SK-N-SH (cell line): ENCODE measurements around the gene EXOC4. TPM values are rescaled to one million over a fixed set of nuclear protein-coding genes. Genes with fewer than 3 reads are reported as not detected.
A peak's percentile ranks its signal among the peaks of the same experiment; 100 is the strongest.

Experiments
- CTCF ChIA-PET: fragments of 300-600, 350-600 bp; formaldehyde crosslinking; extraction: SDS; loops from one replicate; lab custom pipeline; 2021; lab: Yijun Ruan, JAX
- POLR2A ChIA-PET: fragments of 350-600 bp; sonication (Branson Sonifier 250); formaldehyde crosslinking; extraction: SDS; loops from one replicate; lab custom pipeline; 2020; ENCODE audit warnings: antibody characterized with exemption, inconsistent platforms; lab: Yijun Ruan, JAX
- DNase-seq: peaks from one replicate; pipeline ENCODE4 v3.0.0; 2012
- H2AFZ ChIP-seq: fragments of 200-600 bp; sonication (generic); 2 replicates; pipeline ENCODE4 v1.8.1; 2016; ENCODE audit warnings: antibody characterized with exemption, mild to moderate bottlenecking, low read depth
- H3F3A ChIP-seq: fragments of 200-600 bp; sonication (generic); replicated peaks from 2 replicates; pipeline ENCODE3; 2016; ENCODE audit warnings: antibody characterized with exemption, mild to moderate bottlenecking; ENCODE audit not compliant: insufficient read depth
- H3K27ac ChIP-seq, 2 experiments: fragments of 200-500 bp in 1 of 2; fragments of 200-600 bp in 1 of 2; sonication (Bioruptor generic) in 1 of 2; sonication (generic), shearing (Covaris generic) in 1 of 2; 2 replicates each; pipeline versions ENCODE4 v1.5.1 to v1.6.1; 2014 to 2016; ENCODE audit warnings: low read depth in 2 of 2, inconsistent platforms in 1 of 2, low read length in 1 of 2, mild to moderate bottlenecking in 1 of 2, mixed read lengths in 1 of 2
- H3K27me3 ChIP-seq: fragments of 200-600 bp; sonication (generic), shearing (Covaris generic); 2 replicates; pipeline ENCODE4 v1.6.1; 2016; ENCODE audit warnings: mixed run types; ENCODE audit not compliant: insufficient read depth
- H3K36me3 ChIP-seq, 2 experiments: fragments of 200-500 bp in 1 of 2; fragments of 200-600 bp in 1 of 2; sonication (Bioruptor generic) in 1 of 2; sonication (generic) in 1 of 2; replicated peaks in 1 of 2; 2 replicates each; pipeline versions ENCODE3 to v1.5.1; 2014 to 2016; ENCODE audit warnings: low read length in 1 of 2, mild to moderate bottlenecking in 1 of 2; ENCODE audit not compliant: insufficient read depth in 2 of 2, control insufficient read depth in 1 of 2
- H3K4me1 ChIP-seq, 2 experiments: fragments of 200-500 bp in 1 of 2; fragments of 200-600 bp in 1 of 2; sonication (Bioruptor generic) in 1 of 2; sonication (generic), shearing (Covaris generic) in 1 of 2; 2 replicates each; pipeline versions ENCODE4 v1.5.1 to v1.6.1; 2014 to 2016; ENCODE audit warnings: low read depth in 1 of 2, low read length in 1 of 2, mixed run types in 1 of 2; ENCODE audit not compliant: insufficient read depth in 2 of 2, control insufficient read depth in 1 of 2
- H3K4me2 ChIP-seq: fragments of 200-600 bp; sonication (generic), shearing (Covaris generic); 2 replicates; pipeline ENCODE4 v1.6.1; 2017; ENCODE audit warnings: mixed run types
- H3K4me3 ChIP-seq, 2 experiments: fragments of 200-500 bp in 1 of 2; fragments of 200-600 bp in 1 of 2; sonication (Bioruptor generic) in 1 of 2; sonication (generic), shearing (Covaris generic) in 1 of 2; 2 replicates each; pipeline versions ENCODE4 v1.5.1 to v1.8.1; 2014 to 2016; ENCODE audit warnings: low read depth in 2 of 2, inconsistent platforms in 1 of 2, low read length in 1 of 2, mild to moderate bottlenecking in 1 of 2, mixed read lengths in 1 of 2, moderate library complexity in 1 of 2
- H3K79me2 ChIP-seq: fragments of 200-600 bp; sonication (generic); 2 replicates; pipeline ENCODE4 v1.8.1; 2017; ENCODE audit warnings: mild to moderate bottlenecking; ENCODE audit not compliant: insufficient read depth
- H3K9ac ChIP-seq: fragments of 200-600 bp; sonication (generic); 2 replicates; pipeline ENCODE4 v1.6.1; 2017; ENCODE audit warnings: mixed run types
- H3K9me2 ChIP-seq: fragments of 200-600 bp; sonication (generic); 2 replicates; pipeline ENCODE4 v1.6.1; 2017; ENCODE audit warnings: mixed run types
- H3K9me3 ChIP-seq: fragments of 200-600 bp; sonication (generic); 2 replicates; pipeline ENCODE4 v1.6.1; 2017; ENCODE audit warnings: mixed run types, mild to moderate bottlenecking, moderate library complexity
- H4K20me1 ChIP-seq: fragments of 200-600 bp; sonication (generic); 2 replicates; pipeline ENCODE4 v1.6.1; 2017; ENCODE audit warnings: mild to moderate bottlenecking, mixed run types; ENCODE audit not compliant: insufficient read depth
- FOXJ3 ChIP-seq: sonication (generic); formaldehyde crosslinking; IDR thresholded peaks from 2 replicates; pipeline ENCODE4 v1.5.1; 2020; ENCODE audit warnings: mild to moderate bottlenecking, missing genetic modification reagents
- GABPA ChIP-seq: IDR thresholded peaks from 2 replicates; pipeline ENCODE4 v1.4.0; 2012; ENCODE audit warnings: low read depth, mild to moderate bottlenecking
- GATA2 ChIP-seq: sonication (generic); formaldehyde crosslinking; IDR thresholded peaks from 2 replicates; pipeline ENCODE4 v1.5.0; 2020; ENCODE audit warnings: mild to moderate bottlenecking, missing genetic modification reagents
- PBX3 ChIP-seq: IDR thresholded peaks from 2 replicates; pipeline ENCODE4; 2012
- RAD21 ChIP-seq: IDR thresholded peaks from 2 replicates; pipeline ENCODE4 v1.6.1; 2012; ENCODE audit warnings: mild to moderate bottlenecking, low read length
- REST ChIP-seq: IDR thresholded peaks from 2 replicates; pipeline ENCODE4 v1.6.1; 2012; ENCODE audit warnings: mild to moderate bottlenecking, low read depth, low read length, moderate library complexity
- SIN3A ChIP-seq: IDR thresholded peaks from 2 replicates; pipeline ENCODE4 v1.6.1; 2012; ENCODE audit warnings: low read depth, mild to moderate bottlenecking, low read length, moderate library complexity, borderline replicate concordance
- TAF1 ChIP-seq: IDR thresholded peaks from 2 replicates; pipeline ENCODE4 v1.6.1; 2012; ENCODE audit warnings: low read depth, mild to moderate bottlenecking, low read length, moderate library complexity, borderline replicate concordance
- USF2 ChIP-seq: fragments of 150-350 bp; IDR thresholded peaks from 2 replicates; pipeline ENCODE4 v1.6.1; 2017; ENCODE audit warnings: antibody characterized with exemption, low read length, low read depth, borderline replicate concordance
- WGBS: methylation state at CpG from one replicate; pipeline ENCODE4 v1.1.6; 2017; ENCODE audit warnings: low lambda C conversion rate; 5-methylcytosine and 5-hydroxymethylcytosine counted together
- polyA plus RNA-seq, 3 experiments: library from polyadenylated mRNA; depleted of rRNA; stranded (reverse); fragments of >200 nt; gene quantifications; 2 replicates each; pipeline ENCODE4 v1.2.3, GENCODE V29; 2012

EXOC4 gene
- polyA plus RNA-seq, 1 of the 3 experiments (the other 2 are of a cell fraction) = 37.3 TPM

GRCh38 chr7:134018306-134018705 lies 765.4 kb downstream of the EXOC4 start (continued):
- TF ChIP-seq GATA2 (CRISPR knock-in tag) (no peak), RAD21 (no peak), GABPA (no peak), PBX3 (no peak), SIN3A (no peak), REST (no peak), TAF1 (no peak)
- TF ChIP-seq, all 33 proteins: peak for 0

GRCh38 chr7:134019251-134019650 lies 766.4 kb downstream of the EXOC4 start:
- Histone ChIP-seq H3K36me3 (no peaks in the 10 kb centered on the region), H3K79me2 (no peaks in the 10 kb centered on the region), H3K27ac (peak overlapping the region in 1 of 2 experiments; percentile 51; a peak in 2 of 4 replicates), H3K4me1 (peaks cover 0 to 39% of the 10 kb centered on the region in 2 experiments; a peak in 2 of 4 replicates), H3K9me2 (no peaks in the 10 kb centered on the region), H3K4me2 (no peak overlapping the region), H4K20me1 (no peaks in the 10 kb centered on the region), H3K9me3 (no peaks in the 10 kb centered on the region), H3K4me3 (no peak overlapping the region), H2AFZ (no peak overlapping the region), H3K9ac (no peak overlapping the region), H3K27me3 (no peaks in the 10 kb centered on the region), H3F3A (no peaks in the 10 kb centered on the region)
- POLR2A ChIA-PET = interaction anchor here (1.1 kb wide), 1 partner anchor 122 kb away, joined by 3 read pairs; no protein-coding TSS in a partner anchor
- DNase-seq = no peak
- WGBS = 55% methylated on average over 2 of the region's 2 CpGs
- TF ChIP-seq USF2 (no peak), FOXJ3 (no peak), RAD21 (no peak)
- CTCF ChIA-PET = interaction anchor here (0.7 to 8.6 kb wide), 6 partner anchors 13 to 339 kb away, joined by 3 to 55 read pairs (median 4); no protein-coding TSS in a partner anchor
